ENCODE results near the gene GPR62.

GPR62 gene

DNA sequence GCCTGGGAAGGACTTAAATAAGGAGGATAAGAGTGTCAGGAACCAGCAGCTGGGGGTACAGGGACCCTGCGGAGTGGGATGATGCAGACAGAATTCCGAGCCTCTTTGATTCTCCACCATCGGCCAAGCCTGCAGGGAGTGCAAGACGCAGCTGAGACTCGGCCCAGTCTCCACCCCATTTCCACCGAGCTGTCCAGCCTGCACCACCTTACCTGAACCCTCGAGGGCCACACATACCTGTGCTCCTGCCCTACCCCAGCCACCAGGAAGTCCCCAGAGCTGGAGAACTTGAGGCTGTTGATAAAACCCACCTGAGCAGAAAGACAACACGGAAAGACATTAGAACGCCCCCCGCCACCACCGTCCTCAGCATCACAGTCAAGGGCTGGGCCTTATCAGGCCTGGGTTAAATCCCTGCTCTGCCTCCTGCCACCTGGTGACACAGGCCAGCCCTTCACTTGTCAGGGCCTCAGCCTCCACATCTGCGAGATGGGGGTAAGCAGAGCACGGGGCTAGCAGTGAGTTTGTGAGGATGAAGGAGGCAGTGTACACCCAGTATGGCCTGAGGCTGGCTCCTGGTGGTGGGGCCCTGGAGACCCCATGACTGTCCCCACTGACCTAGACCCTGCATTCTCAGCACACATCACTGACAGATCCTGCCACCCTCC lies 21.6 kb upstream of the GPR62 start:
- TF ChIP-seq, protein P1, sequence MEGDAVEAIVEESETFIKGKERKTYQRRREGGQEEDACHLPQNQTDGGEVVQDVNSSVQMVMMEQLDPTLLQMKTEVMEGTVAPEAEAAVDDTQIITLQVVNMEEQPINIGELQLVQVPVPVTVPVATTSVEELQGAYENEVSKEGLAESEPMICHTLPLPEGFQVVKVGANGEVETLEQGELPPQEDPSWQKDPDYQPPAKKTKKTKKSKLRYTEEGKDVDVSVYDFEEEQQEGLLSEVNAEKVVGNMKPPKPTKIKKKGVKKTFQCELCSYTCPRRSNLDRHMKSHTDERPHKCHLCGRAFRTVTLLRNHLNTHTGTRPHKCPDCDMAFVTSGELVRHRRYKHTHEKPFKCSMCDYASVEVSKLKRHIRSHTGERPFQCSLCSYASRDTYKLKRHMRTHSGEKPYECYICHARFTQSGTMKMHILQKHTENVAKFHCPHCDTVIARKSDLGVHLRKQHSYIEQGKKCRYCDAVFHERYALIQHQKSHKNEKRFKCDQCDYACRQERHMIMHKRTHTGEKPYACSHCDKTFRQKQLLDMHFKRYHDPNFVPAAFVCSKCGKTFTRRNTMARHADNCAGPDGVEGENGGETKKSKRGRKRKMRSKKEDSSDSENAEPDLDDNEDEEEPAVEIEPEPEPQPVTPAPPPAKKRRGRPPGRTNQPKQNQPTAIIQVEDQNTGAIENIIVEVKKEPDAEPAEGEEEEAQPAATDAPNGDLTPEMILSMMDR (IDR thresholded peaks at IDR 0.05): no peak
- peaks cover 14% of the 10 kb centered on the region for H3K36me3 ChIP-seq
- no peaks in the 10 kb centered on the region for H3K9me3 ChIP-seq
- H3K27me3 ChIP-seq: no peaks in the 10 kb centered on the region
- no peaks in the 10 kb centered on the region for H3K4me1 ChIP-seq (ENCODE audit: control insufficient read depth in 1 of 2, insufficient read depth in 1 of 2, low read depth in 1 of 2, low read length in 1 of 2)
- H3K27ac ChIP-seq: no peak overlapping the region
- no peak overlapping the region for H3K4me3 ChIP-seq (ENCODE audit: low read depth in 1 of 2, low read length in 1 of 2)

DNA sequence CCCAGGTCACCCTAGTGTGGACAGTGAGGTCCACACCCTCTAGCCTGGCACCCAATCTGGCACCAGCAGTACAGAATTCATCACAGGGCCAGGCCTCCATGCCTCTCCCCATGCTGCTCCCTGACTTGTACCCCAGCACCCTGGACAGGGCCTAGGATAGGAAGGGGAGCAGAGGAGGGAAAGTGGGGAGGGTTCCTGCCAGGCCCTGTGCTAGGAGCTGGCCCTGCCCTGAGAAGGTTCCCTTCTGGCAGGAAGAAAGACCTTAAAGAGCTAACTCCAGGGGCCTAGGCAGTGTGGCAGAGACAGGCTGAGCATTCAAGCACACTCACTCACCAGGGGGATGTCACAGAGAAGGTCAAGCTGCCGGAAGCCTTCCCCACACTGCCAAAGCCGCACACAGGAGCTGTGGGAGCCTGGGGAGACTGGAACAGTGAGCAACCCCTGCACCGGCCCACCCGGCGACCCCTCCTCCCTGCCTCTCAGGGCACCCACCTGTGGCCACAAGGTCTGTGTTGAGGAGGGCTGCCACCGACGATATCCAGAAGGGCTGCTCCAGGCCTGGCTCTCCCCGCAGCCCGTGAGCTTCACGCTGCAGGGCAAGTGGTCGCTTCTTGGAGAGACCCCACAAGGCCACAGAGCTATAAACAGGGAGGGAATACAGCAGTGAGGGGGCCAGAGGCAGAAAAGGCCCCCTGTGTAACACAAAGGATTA lies 20.9 kb upstream of the GPR62 start:
- Histone ChIP-seq H3K9me3 (no peaks in the 10 kb centered on the region), H3K27me3 (no peaks in the 10 kb centered on the region), H3K36me3 (peaks cover 14% of the 10 kb centered on the region), H3K4me1 (ENCODE audit: control insufficient read depth in 1 of 2, insufficient read depth in 1 of 2, low read depth in 1 of 2, low read length in 1 of 2) (no peaks in the 10 kb centered on the region), H3K4me3 (ENCODE audit: low read depth in 1 of 2, low read length in 1 of 2) (no peak overlapping the region), H3K27ac (no peak overlapping the region)
- TF ChIP-seq, protein P1 (IDR thresholded peaks at IDR 0.05): no peak

DNA sequence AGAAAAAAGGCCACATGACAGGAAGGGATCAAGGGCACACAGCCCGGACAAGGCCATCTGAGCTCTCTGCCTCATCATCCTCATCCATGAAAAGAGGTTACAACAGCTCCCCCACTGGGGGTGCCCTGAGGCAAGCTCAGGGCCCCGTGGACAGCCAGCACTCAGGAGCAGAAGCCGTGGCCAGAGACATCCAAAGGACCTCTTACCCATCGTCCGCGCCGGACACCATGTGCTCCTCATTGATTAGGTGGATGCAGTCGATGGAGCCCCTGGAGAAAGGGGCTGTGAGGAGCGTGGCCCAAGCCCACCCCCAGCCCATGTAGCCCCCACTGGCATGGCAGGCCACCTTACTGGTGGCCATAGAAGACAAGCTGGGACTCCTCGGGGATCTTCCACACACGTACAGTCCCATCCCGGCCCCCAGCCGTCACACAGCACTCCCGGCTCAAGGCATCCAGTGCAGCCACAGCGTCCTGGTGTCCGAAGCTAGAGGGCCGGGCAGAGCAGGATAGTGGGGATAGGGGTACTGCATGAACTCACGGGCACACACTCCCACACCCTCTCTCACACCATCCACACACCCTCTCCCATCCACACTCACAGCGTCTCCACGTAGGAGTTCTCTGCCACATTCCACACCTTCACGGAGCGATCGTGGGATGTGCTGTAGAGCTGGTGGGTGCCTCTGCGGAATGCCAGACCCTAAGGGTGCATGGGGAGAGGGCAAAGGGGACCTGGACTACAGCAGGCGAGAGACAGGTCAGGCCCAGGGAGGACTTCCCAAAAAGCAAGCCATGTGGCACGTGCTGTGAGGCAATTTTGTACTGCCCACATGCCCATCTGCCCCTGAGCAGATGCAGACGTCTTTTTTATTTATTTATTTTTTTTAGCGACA lies 19.9 kb upstream of the GPR62 start:
- Histone ChIP-seq H3K36me3 (peaks cover 14% of the 10 kb centered on the region), H3K9me3 (no peaks in the 10 kb centered on the region), H3K27ac (no peak overlapping the region), H3K4me3 (ENCODE audit: low read depth in 1 of 2, low read length in 1 of 2) (no peak overlapping the region), H3K4me1 (ENCODE audit: control insufficient read depth in 1 of 2, insufficient read depth in 1 of 2, low read depth in 1 of 2, low read length in 1 of 2) (no peaks in the 10 kb centered on the region), H3K27me3 (no peaks in the 10 kb centered on the region)
- TF ChIP-seq, protein P1 (IDR thresholded peaks at IDR 0.05): no peak

DNA sequence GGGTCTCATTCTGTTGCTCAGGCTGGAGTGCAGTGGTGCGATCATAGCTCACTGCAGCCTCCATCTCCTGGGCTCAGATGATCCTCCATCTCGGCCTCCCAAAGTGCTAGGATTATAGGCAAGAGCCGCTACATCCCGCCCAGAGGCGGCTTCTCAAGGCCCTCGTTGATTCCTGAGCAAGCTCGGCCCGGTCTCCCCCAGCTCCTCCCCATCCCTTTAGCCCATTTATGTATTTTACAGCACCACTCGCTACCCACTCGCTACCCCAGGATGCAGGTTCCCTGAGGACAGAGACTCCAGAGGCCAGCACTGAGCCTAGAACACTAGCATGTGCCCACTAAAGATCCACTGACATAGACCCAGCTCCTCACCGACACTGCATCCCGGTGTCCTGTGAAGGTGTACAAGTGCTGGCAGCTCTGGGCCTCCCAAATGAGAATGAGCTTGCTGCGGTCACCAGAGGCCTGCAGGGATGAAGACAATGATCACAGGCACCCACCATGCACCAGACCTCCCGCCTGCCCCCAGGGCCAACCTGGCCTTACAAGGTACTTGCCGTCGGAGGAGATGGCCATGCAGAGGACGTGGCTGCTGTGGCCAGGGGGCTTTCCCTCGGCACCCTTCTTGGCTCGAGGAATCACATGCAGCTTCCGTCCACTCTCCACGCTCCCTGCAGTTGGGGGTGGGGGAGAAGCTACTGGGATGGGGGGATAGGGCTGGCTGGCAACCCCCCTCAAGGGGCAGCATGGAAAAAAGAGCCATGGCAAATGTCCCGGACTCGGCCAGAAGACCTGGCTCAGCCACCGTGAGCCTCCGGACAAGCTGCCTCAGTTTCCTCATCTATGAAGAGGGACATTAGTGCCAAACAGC lies 19.1 kb upstream of the GPR62 start:
- H3K27ac ChIP-seq: no peak overlapping the region
- H3K36me3 ChIP-seq: peaks cover 14% of the 10 kb centered on the region
- peaks cover under 1 to 2% of the 10 kb centered on the region in 2 experiments for H3K4me1 ChIP-seq (ENCODE audit: control insufficient read depth in 1 of 2, insufficient read depth in 1 of 2, low read depth in 1 of 2, low read length in 1 of 2)
- H3K27me3 ChIP-seq: no peaks in the 10 kb centered on the region
- TF ChIP-seq, protein P1 (IDR thresholded peaks at IDR 0.05): no peak
- H3K9me3 ChIP-seq: no peaks in the 10 kb centered on the region
- H3K4me3 ChIP-seq (ENCODE audit: low read depth in 1 of 2, low read length in 1 of 2): no peak overlapping the region

DNA sequence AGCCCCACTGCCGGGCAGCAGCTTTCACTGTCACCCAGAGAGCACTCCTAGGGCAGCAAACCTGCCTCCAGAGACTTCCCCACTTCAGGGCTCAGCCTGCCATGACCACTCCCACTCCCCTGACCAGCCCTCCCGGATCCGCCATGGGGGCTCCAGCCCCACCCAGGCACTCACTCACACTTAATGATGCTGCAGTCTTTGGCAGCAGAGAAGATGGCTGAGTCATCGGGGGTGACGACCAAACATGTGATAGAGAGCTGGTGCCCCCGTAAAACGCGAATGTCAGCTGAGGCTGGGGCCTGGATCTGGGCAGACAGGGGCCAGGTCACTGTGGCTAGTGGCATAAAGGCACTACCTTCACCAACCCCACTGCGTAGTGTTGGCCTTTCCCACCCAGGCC lies 18.2 kb upstream of the GPR62 start:
- Histone ChIP-seq H3K4me1 (ENCODE audit: control insufficient read depth in 1 of 2, insufficient read depth in 1 of 2, low read depth in 1 of 2, low read length in 1 of 2) (peaks cover 8 to 10% of the 10 kb centered on the region in 2 experiments), H3K36me3 (peaks cover 14% of the 10 kb centered on the region), H3K27ac (no peak overlapping the region), H3K9me3 (no peaks in the 10 kb centered on the region), H3K27me3 (no peaks in the 10 kb centered on the region), H3K4me3 (ENCODE audit: low read depth in 1 of 2, low read length in 1 of 2) (no peak overlapping the region)
- TF ChIP-seq, protein P1 (IDR thresholded peaks at IDR 0.05): no peak

Data from neutrophil (primary cell).